H1 (cell line): ENCODE data around the gene TTF1. TPM values are rescaled to one million over a fixed set of nuclear protein-coding genes. Genes with fewer than 3 reads are reported as not detected.

Experiments
- CTCF ChIA-PET: fragments of 300-600 bp; sonication (Branson Sonifier 250); formaldehyde crosslinking; loops from one replicate; lab custom pipeline; 2021; ENCODE audit not compliant: partially characterized antibody; lab: Charles Lee
- POLR2A ChIA-PET: fragments of 300-600 bp; sonication (Branson Sonifier 250); formaldehyde crosslinking; loops from one replicate; lab custom pipeline; 2021; ENCODE audit warnings: inconsistent platforms; ENCODE audit not compliant: partially characterized antibody; lab: Charles Lee
- DNase-seq, 2 experiments: peaks; one replicate each; pipeline versions ENCODE4 v3.0.0 to v3.0.0-alpha.2; 2010 to 2022; ENCODE audit warnings: low spot score in 2 of 2, low read depth in 1 of 2, mixed read lengths in 1 of 2
- FAIRE-seq: peaks from 2 replicates; lab custom pipeline; 2011; peaks lifted over from hg19 to GRCh38; lab: Jason Lieb, UNC
- H2AFZ ChIP-seq: 2 replicates; pipeline ENCODE4 v1.8.1; 2012; ENCODE audit warnings: low read length, inconsistent platforms
- H2AK5ac ChIP-seq: 2 replicates; pipeline ENCODE4 v1.6.1; 2013; ENCODE audit warnings: low read depth, low read length
- H2BK120ac ChIP-seq: replicated peaks from 2 replicates; pipeline ENCODE3; 2013; ENCODE audit warnings: low read depth, low read length, inconsistent platforms
- H2BK12ac ChIP-seq: 2 replicates; pipeline ENCODE4 v1.6.1; 2013; ENCODE audit warnings: low read depth, low read length
- H2BK15ac ChIP-seq: 2 replicates; pipeline ENCODE4 v1.6.1; 2013; ENCODE audit warnings: low read length
- H2BK20ac ChIP-seq: 2 replicates; pipeline ENCODE4 v1.6.1; 2013; ENCODE audit warnings: low read length
- H2BK5ac ChIP-seq: 2 replicates; pipeline ENCODE4 v1.6.1; 2013; ENCODE audit warnings: low read depth, low read length
- H3K14ac ChIP-seq: 2 replicates; pipeline ENCODE4 v1.6.1; 2013; ENCODE audit warnings: inconsistent platforms; ENCODE audit not compliant: insufficient read length
- H3K18ac ChIP-seq: 2 replicates; pipeline ENCODE4 v1.6.1; 2013; ENCODE audit warnings: low read length; ENCODE audit errors: extremely low read depth
- H3K23ac ChIP-seq: 2 replicates; pipeline ENCODE4 v1.6.1; 2013; ENCODE audit warnings: inconsistent platforms; ENCODE audit not compliant: insufficient read length
- H3K23me2 ChIP-seq: 2 replicates; pipeline ENCODE4 v1.6.1; 2013; ENCODE audit warnings: low read depth, low read length
- H3K27ac ChIP-seq: 2 replicates; pipeline ENCODE4 v1.6.1; 2011; ENCODE audit warnings: low read depth, low read length, inconsistent platforms
- H3K27me3 ChIP-seq, 4 experiments: replicated peaks in 1 of 4; 1 replicate in 1 of 4; 2 replicates in 3 of 4; pipeline versions ENCODE4 v1.6.1 to v1.8.1; 2011 to 2013; ENCODE audit warnings: low read length in 3 of 4, mild to moderate bottlenecking in 3 of 4, inconsistent platforms in 2 of 4, mixed read lengths in 2 of 4, moderate library complexity in 1 of 4; ENCODE audit not compliant: control insufficient read depth in 3 of 4, insufficient read depth in 3 of 4; ENCODE audit errors: extremely low read depth in 1 of 4
- H3K36me3 ChIP-seq, 4 experiments: 2 replicates each; pipeline versions ENCODE4 v1.6.1 to v1.8.1; 2011 to 2013; ENCODE audit warnings: mild to moderate bottlenecking in 4 of 4, low read length in 3 of 4, moderate library complexity in 2 of 4, control low read depth in 1 of 4, inconsistent platforms in 1 of 4; ENCODE audit not compliant: insufficient read depth in 4 of 4, control insufficient read depth in 2 of 4
- H3K4ac ChIP-seq: replicated peaks from 2 replicates; pipeline ENCODE3; 2013; ENCODE audit warnings: low read length, low read depth, mixed read lengths, inconsistent platforms; ENCODE audit not compliant: insufficient read length
- H3K4me1 ChIP-seq, 4 experiments: replicated peaks in 1 of 4; 1 replicate in 1 of 4; 2 replicates in 3 of 4; pipeline versions ENCODE4 v1.6.1 to v1.8.1; 2011 to 2013; ENCODE audit warnings: low read length in 3 of 4, inconsistent platforms in 2 of 4, mixed read lengths in 1 of 4; ENCODE audit not compliant: insufficient read depth in 4 of 4, control insufficient read depth in 3 of 4
- H3K4me2 ChIP-seq, 2 experiments: 2 replicates each; pipeline versions ENCODE4 v1.6.1 to v1.8.1; 2011 to 2013; ENCODE audit warnings: low read depth in 2 of 2, low read length in 2 of 2, control low read depth in 1 of 2, inconsistent platforms in 1 of 2, mild to moderate bottlenecking in 1 of 2; ENCODE audit not compliant: insufficient read depth in 1 of 2
- H3K4me3 ChIP-seq, 4 experiments: fragments of 200-600, 300-600 bp in 1 of 4; sonication (generic), shearing (Covaris generic), sonication (Bioruptor Twin) in 1 of 4; 2 replicates each; pipeline versions ENCODE4 v1.5.1 to v1.8.1; 2011 to 2016; ENCODE audit warnings: low read length in 4 of 4, low read depth in 3 of 4, control low read depth in 2 of 4, inconsistent platforms in 2 of 4, mild to moderate bottlenecking in 2 of 4, mixed read lengths in 1 of 4, moderate library complexity in 1 of 4; ENCODE audit not compliant: insufficient read depth in 2 of 4; ENCODE audit errors: extremely low read depth in 1 of 4
- H3K56ac ChIP-seq: replicated peaks from 2 replicates; pipeline ENCODE3; 2013; ENCODE audit warnings: low read depth, mild to moderate bottlenecking, mixed read lengths, low read length, inconsistent platforms; ENCODE audit not compliant: insufficient read length
- H3K79me1 ChIP-seq: 2 replicates; pipeline ENCODE4 v1.6.1; 2013; ENCODE audit warnings: low read depth, low read length, control low read depth
- H3K79me2 ChIP-seq, 2 experiments: 2 replicates each; pipeline versions ENCODE4 v1.6.1 to v1.8.1; 2012 to 2013; ENCODE audit warnings: low read length in 2 of 2, mild to moderate bottlenecking in 2 of 2, inconsistent platforms in 1 of 2; ENCODE audit not compliant: insufficient read depth in 2 of 2, control insufficient read depth in 1 of 2
- H3K9ac ChIP-seq, 4 experiments: replicated peaks in 1 of 4; 1 replicate in 1 of 4; 2 replicates in 3 of 4; pipeline versions ENCODE4 v1.6.1 to v1.8.1; 2011 to 2013; ENCODE audit warnings: low read depth in 3 of 4, low read length in 3 of 4, control low read depth in 2 of 4, mild to moderate bottlenecking in 2 of 4, moderate library complexity in 2 of 4, inconsistent platforms in 1 of 4; ENCODE audit errors: extremely low read depth in 1 of 4
- H3K9me3 ChIP-seq, 2 experiments: 2 replicates each; pipeline versions ENCODE4 v1.6.1 to v1.8.1; 2012 to 2013; ENCODE audit warnings: mild to moderate bottlenecking in 2 of 2, moderate library complexity in 2 of 2, control low read depth in 1 of 2, inconsistent platforms in 1 of 2, low read depth in 1 of 2, low read length in 1 of 2, mixed read lengths in 1 of 2; ENCODE audit not compliant: insufficient read depth in 2 of 2
- H4K20me1 ChIP-seq, 2 experiments: replicated peaks in 1 of 2; 2 replicates each; pipeline versions ENCODE3 to v1.8.1; 2011 to 2013; ENCODE audit warnings: inconsistent platforms in 2 of 2, low read length in 2 of 2, mild to moderate bottlenecking in 1 of 2; ENCODE audit not compliant: insufficient read depth in 2 of 2, control insufficient read depth in 1 of 2
- H4K5ac ChIP-seq: 2 replicates; pipeline ENCODE4 v1.6.1; 2013; ENCODE audit warnings: low read length, low read depth, mixed read lengths, inconsistent platforms; ENCODE audit not compliant: insufficient read length
- H4K8ac ChIP-seq: 2 replicates; pipeline ENCODE4 v1.8.0; 2013; ENCODE audit warnings: mild to moderate bottlenecking, moderate library complexity, low read length, inconsistent platforms; ENCODE audit not compliant: insufficient read depth; ENCODE audit errors: extremely low read depth
- H4K91ac ChIP-seq: replicated peaks from 2 replicates; pipeline ENCODE3; 2013; ENCODE audit warnings: low read length, mixed read lengths, inconsistent platforms; ENCODE audit not compliant: insufficient read length
- ATF3 ChIP-seq: IDR thresholded peaks from 2 replicates; pipeline ENCODE4 v1.6.1; 2011; ENCODE audit warnings: low read depth, mild to moderate bottlenecking, low read length; ENCODE audit not compliant: insufficient read depth
- CHD2 ChIP-seq: IDR thresholded peaks from 2 replicates; pipeline ENCODE4 v1.6.1; 2012; ENCODE audit warnings: low read length, improper control_type of control experiment
- CREB1 ChIP-seq: IDR thresholded peaks from 2 replicates; pipeline ENCODE4 v1.6.1; 2012; ENCODE audit warnings: inconsistent platforms
- EZH2 ChIP-seq: fragments of 200-600 bp; sonication (generic); IDR thresholded peaks from 2 replicates; pipeline ENCODE4 v1.7.1; 2012; ENCODE audit warnings: low read depth, mild to moderate bottlenecking, moderate library complexity, low read length, inconsistent platforms; ENCODE audit not compliant: severe bottlenecking
- KDM5A ChIP-seq: fragments of 200-600 bp; IDR thresholded peaks from 2 replicates; pipeline ENCODE4 v1.7.1; 2012; ENCODE audit warnings: mild to moderate bottlenecking, low read length, inconsistent platforms, mixed read lengths
- POLR2A ChIP-seq, 2 experiments: IDR thresholded peaks; 1 replicate in 1 of 2; 2 replicates in 1 of 2; pipeline ENCODE4 v1.6.1; 2011; ENCODE audit warnings: low read depth in 2 of 2, low read length in 2 of 2, mild to moderate bottlenecking in 2 of 2; ENCODE audit errors: control extremely low read depth in 1 of 2
- RXRA ChIP-seq: IDR thresholded peaks from 2 replicates; pipeline ENCODE4 v1.6.1; 2011; ENCODE audit warnings: low read depth, mild to moderate bottlenecking, low read length, moderate library complexity; ENCODE audit not compliant: insufficient read depth
- WGBS, 2 experiments: shearing (Covaris generic) in 1 of 2; methylation state at CpG; one replicate each; pipeline versions ENCODE4 v1.1.6 to v1.1.7; 2013 to 2015; ENCODE audit warnings: low lambda C conversion rate in 2 of 2, mixed read lengths in 2 of 2, inconsistent platforms in 1 of 2, low coverage in 1 of 2, missing lambda C conversion rate in 1 of 2; ENCODE audit not compliant: insufficient replicate concordance in 2 of 2, insufficient coverage in 1 of 2, insufficient read length in 1 of 2; ENCODE audit errors: extremely low coverage in 1 of 2, missing lambda C conversion rate in 1 of 2; 5-methylcytosine and 5-hydroxymethylcytosine counted together
- polyA plus RNA-seq, 7 experiments: library from polyadenylated mRNA; depleted of rRNA in 3 of 7; stranded (reverse) in 5 of 7; unstranded in 2 of 7; fragments of >200 nt in 5 of 7; fragments of 200-250 nt in 2 of 7; gene quantifications; 1 replicate in 5 of 7; 2 replicates in 1 of 7; 4 replicates in 1 of 7; pipeline versions ENCODE4 v1.2.1 to v1.2.3, GENCODE V29; 2011 to 2013; ENCODE audit warnings: missing spikeins in 2 of 7, mixed read lengths in 2 of 7
- total RNA-seq: library from RNA; stranded (reverse); fragmentation: NEBNext Ultra II Directional; extraction: Animal tissue kit (Norgen Biotek cat#: 25700); gene quantifications from 2 replicates; pipeline ENCODE4 v1.2.1, GENCODE V29; 2021
- TF ChIP-seq, protein P1 (sequence below), 3 experiments: IDR thresholded peaks; 1 replicate in 2 of 3; 2 replicates in 1 of 3; pipeline versions ENCODE4 v1.5.1 to v1.6.1; 2011; ENCODE audit warnings: low read length in 3 of 3, mild to moderate bottlenecking in 3 of 3, inconsistent platforms in 2 of 3, low read depth in 1 of 3, moderate library complexity in 1 of 3; ENCODE audit not compliant: insufficient read depth in 1 of 3; ENCODE audit errors: control extremely low read depth in 1 of 3

The TTF1 gene
- total and polyA plus RNA-seq, 2 of the 8 experiments (the other 6 are each of a cell fraction or from before 2014, with no cell fraction given) = 7.8 to 22.2 TPM

GRCh38 chr9:132365986-132366385, 40.7 kb downstream of the TTF1 start:
- no peaks in the 10 kb centered on the region for H3K27me3 ChIP-seq
- no peak overlapping the region for H2BK20ac ChIP-seq
- H3K4me1 ChIP-seq = no peaks in the 10 kb centered on the region
- no peak overlapping the region for H3K4me2 ChIP-seq
- no peak overlapping the region for H3K56ac ChIP-seq
- H2AFZ ChIP-seq = no peak overlapping the region
- DNase-seq = no peak
- 84% methylated on average over 3 of the region's 3 CpGs; no CpG with 5 or more reads in 1 of the 2 experiments for WGBS, 2 experiments
- TF ChIP-seq ATF3 (no peak), KDM5A (no peak), EZH2 (no peak), RXRA (no peak), CHD2 (no peak), POLR2A (IDR thresholded peaks at IDR 0.05; ENCODE audit: control extremely low read depth in 1 of 2, low read depth in 2 of 2, low read length in 2 of 2) (no peak), CREB1 (no peak)
- TF ChIP-seq, protein P1, sequence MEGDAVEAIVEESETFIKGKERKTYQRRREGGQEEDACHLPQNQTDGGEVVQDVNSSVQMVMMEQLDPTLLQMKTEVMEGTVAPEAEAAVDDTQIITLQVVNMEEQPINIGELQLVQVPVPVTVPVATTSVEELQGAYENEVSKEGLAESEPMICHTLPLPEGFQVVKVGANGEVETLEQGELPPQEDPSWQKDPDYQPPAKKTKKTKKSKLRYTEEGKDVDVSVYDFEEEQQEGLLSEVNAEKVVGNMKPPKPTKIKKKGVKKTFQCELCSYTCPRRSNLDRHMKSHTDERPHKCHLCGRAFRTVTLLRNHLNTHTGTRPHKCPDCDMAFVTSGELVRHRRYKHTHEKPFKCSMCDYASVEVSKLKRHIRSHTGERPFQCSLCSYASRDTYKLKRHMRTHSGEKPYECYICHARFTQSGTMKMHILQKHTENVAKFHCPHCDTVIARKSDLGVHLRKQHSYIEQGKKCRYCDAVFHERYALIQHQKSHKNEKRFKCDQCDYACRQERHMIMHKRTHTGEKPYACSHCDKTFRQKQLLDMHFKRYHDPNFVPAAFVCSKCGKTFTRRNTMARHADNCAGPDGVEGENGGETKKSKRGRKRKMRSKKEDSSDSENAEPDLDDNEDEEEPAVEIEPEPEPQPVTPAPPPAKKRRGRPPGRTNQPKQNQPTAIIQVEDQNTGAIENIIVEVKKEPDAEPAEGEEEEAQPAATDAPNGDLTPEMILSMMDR (IDR thresholded peaks at IDR 0.05; ENCODE audit: control extremely low read depth in 1 of 3, insufficient read depth in 1 of 3, low read depth in 1 of 3, low read length in 3 of 3) = no peak
- TF ChIP-seq, all 59 proteins: peak for 0
- Histone ChIP-seq H4K91ac (no peak overlapping the region), H3K27ac (no peak overlapping the region), H3K79me2 (no peaks in the 10 kb centered on the region), H4K5ac (no peak overlapping the region), H3K4me3 (no peak overlapping the region), H4K20me1 (no peaks in the 10 kb centered on the region), H4K8ac (no peak overlapping the region), H3K9ac (no peak overlapping the region), H3K14ac (no peak overlapping the region), H2BK12ac (no peak overlapping the region), H3K4ac (no peak overlapping the region), H3K36me3 (no peaks in the 10 kb centered on the region), H3K18ac (no peak overlapping the region), H2BK120ac (no peak overlapping the region), H3K23me2 (no peaks in the 10 kb centered on the region), H2AK5ac (no peak overlapping the region), H2BK5ac (no peak overlapping the region), H3K23ac (no peak overlapping the region), H2BK15ac (no peak overlapping the region), H3K9me3 (no peaks in the 10 kb centered on the region), H3K79me1 (no peaks in the 10 kb centered on the region)
- FAIRE-seq = no peak
- ChIA-PET POLR2A (no interaction called here), CTCF (no interaction called here)
